T follicular helper cell (primary cell): ENCODE results near the gene LHFPL6.

Experiments
- DNase-seq: peaks from one replicate; pipeline ENCODE4 v3.0.0-alpha.2; 2020; ENCODE audit warnings: low read depth

Gene LHFPL6

DNA sequence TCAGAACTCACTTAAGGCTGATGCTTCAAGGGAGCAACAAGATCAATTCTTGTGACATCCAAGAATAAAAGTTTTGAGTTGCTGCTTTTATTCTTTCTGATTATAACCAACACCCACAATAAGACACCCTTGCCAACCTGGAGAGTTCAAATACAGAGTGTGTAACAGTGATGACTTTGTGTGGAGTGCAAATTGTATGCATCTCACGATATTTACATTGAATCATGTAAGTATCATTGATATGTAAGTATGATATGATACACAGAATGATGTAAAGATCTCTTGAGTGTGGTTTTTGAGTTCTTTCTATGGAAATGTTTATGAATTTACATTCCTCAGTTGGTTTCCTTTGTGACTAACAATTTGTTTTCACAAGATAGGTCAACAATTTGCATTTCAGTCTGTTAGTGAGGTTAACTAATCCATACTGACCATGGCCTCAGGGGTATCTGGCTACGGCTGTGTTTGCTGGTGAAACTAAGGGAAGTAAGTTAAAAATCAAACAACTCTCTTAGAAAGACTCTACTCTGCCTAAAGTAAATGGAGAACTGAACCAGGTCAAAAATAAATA lies 12.4 kb downstream of the LHFPL6 start:
- no peak for DNase-seq

DNA sequence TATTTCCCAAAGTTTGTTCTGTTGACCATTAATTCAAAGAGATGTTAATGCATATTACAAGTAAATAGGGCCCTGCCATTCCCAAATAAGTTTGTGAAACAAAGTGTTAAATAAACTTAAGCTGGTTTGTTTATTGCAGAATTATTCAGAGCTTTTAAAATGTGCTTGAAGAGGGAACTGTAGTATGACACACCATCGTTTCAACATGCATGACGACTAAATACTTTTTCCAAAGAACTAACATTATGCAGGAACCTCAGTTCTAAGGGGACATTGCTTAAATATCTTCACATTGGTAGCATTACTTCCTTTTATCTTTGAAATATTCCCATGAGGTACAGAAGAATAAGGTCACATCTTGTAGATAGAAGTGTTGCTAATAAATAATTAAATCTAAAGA lies 14.6 kb downstream of the LHFPL6 start:
- DNase-seq: no peak

DNA sequence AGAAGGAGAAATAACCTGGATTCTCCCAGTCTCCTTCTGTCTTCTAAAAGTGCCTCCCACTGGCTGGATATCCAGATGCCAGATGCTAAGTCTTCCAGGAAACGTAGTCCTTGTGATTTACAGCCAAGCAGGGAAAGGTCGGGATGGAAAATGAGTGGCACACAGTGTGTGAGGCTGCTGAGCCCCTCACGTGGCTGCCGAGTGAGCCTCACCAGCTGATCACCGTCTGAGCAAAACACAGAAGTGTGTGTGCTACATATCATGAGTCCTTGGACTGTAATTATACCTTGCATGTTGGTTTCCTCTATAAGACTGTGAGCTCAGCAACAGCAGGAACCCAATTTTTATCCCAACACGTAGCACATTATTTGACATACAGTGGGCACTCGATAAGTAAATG lies 15.1 kb downstream of the LHFPL6 start:
- DNase-seq: no peak

DNA sequence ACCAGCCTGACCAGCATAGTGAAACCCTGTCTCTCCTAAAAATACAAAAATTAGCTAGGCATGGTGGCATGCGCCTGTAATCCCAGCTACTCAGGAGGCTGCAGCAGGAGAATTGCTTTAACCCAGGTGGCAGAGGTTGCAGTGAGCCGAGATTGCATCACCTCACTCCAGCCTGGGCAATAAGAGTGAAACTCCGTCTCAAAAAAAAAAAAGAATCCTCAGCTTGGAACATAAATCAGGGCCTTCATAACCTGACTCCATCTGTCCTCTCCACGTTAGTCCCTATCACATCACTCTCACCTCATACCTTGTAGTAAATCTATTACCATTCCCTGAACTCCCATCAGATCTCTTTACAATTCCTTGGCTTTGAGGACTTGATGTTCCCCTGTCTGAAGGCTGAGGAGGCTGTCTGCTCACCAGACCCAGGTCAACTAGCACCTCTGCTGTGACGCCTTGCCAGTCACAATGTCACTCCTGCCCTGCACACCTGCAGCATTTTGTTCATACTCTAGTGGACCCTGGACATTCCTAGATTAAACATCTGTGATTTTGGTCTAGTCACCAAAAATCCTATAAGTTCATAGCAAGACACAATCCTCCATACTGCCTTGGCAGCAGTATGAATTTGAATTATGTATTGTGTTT lies 15.9 kb downstream of the LHFPL6 start:
- DNase-seq: no peak

DNA sequence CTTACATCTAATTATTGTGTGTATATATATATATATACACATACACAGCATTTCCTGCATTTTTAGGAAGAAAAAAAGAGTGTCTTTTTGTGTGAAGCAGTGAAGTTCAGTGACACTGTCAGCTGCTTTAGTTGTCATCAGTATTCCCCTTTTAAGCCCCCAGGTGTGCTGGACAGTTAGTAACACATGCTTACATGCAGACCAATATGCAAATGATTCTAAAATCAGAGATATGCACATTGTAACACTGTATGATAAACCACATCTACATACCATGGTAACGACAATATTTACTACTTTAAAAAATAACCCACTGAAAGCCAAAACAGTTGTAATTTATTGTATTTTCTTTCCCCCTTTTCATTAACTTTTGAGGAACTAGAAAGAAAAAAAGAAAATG lies 16.8 kb downstream of the LHFPL6 start:
- DNase-seq: no peak

DNA sequence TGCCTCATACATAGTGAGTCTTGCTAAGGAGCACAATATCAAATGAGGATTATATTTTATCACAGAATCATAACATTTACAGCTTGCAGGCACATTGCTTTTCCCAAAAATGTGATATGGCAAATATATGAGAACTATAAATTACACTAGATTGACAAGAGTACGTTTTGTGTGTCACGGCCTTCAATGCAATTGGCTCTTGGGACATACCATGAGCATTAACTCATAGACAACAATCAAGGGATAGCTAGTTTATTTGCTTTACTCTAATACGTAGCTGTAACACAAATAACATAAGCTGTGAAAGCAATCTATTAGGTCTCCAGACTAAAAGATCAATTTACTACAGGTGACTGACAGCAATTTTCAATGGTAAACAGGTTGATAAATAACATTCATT lies 17.8 kb downstream of the LHFPL6 start:
- DNase-seq: no peak

DNA sequence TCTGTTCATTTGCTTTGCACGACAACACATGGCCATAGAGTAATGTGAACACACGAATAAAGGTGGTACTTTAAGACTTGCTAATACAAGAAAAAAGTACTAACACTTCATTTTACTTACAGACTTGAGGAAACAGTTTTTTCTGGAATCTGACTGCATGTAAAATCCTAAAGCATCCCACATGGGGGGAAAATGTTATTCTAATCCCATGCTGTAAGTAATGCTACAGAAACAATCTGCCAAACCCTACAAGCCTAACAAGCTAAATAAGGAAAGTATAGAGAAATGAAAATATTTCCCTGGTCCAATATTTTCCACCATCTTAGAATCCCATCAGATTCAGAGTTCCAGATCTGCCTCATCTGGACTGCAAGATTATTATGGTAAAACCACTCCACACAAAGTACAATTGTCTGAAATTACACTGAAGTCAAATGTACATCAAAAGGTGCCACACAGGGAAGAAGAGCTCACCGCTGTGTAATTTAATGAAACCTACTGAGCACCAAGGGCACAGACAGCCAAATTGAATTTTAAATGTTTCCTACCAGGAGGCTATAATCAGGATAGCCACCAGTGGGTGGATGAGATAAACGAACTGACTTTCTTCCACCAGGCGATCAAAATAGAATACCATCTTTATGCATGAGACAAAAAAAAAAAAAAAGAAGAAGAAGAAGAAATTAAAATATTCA lies 22.0 kb downstream of the LHFPL6 start:
- no peak for DNase-seq

DNA sequence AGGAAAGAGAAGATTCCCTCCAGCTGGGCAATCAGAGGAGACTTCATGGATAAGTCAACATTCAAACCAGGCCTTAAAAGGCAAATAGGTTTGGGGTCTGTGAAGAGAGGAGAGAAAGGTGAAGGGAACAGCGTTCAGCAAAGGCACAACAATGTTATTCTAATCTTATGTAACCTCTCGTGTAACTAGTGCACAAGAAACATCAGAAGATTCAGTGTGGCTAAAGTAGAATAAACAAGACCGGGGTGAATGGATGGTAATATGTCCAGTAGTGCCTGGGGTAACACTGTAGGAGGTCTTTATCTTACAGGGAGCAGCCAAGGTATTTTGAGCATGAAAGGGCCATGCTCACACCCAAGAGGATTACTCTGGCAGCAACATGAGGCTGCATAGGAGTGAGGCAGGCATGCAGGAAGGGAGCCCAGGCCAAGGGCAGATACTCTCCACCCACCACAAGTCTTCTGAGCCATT lies 24.1 kb downstream of the LHFPL6 start:
- DNase-seq: no peak

DNA sequence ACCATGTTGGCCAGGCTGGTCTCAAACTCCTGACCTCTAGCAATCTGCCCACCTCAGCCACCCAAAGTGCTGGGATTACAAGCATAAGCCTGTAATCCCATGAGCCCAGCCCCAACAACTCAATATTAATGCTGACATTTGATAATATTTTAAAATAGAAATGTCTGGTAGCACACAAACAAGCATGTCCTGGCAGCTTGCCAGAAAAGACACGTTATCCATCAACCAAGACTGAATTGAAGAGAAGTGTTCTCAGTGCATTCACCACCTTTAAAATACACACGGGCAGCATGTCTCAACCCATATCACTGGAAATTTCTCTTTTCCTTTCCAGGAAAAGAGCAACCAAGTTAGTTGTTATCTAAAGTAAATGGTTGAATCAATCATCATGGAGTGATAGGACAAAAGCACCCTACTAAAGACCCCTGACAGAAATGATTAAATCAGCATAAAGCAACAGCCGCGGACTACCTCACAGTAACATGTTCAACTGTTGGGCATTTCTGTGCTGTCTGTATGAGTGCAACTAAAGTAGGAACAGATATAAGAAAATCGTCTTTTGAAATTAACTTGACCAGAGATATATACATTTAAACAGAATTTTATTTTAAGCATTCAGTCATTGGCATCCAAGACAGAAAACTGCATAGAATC lies 25.0 kb downstream of the LHFPL6 start:
- no peak for DNase-seq

DNA sequence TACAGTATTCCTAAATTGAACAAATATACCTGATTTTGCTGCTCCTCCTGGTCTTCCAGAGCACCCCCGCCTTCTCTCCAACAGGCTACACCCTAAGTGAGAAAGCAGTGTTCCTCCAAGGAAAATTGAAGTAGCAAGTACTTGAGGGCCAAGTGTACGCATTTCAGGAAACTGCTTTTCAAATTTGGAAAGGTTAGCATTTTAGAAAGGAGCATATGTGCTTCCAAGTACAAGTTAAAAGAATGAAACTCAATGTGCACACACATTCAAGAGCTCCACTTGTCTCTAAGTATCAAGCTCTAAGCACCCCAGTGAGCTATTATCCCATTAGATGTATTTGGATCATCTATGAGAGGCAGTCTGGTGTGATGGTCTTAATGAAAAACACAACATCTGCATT lies 25.8 kb downstream of the LHFPL6 start:
- DNase-seq: no peak

DNA sequence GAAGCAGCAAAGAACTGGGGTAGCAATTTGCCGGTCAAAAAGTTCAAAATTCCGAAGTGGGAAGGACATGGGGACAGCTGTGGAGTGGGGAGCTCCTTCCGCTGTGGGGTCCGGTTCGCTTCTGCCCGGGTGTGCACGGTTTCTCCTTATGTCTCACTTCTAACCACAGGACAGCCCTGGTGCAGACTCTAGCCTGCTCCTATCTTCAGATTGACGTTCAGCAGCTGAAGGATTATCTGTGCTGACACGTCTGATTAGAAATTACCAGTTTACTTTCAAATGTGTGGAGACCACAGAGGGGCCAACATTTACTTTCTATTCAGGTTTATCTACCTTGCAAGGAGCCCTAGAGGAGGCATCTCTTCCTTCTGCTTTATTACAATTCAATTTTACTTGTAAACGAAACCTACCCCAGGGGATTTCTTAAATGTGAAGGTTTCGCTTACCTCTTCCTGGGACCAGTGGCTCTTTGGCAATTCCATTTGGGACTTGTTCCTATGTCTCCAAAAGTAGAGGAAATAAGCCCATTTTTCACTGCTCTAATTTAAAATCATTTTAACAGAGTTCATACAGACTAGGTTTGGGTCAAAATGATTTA lies 27.3 kb downstream of the LHFPL6 start:
- DNase-seq: no peak

DNA sequence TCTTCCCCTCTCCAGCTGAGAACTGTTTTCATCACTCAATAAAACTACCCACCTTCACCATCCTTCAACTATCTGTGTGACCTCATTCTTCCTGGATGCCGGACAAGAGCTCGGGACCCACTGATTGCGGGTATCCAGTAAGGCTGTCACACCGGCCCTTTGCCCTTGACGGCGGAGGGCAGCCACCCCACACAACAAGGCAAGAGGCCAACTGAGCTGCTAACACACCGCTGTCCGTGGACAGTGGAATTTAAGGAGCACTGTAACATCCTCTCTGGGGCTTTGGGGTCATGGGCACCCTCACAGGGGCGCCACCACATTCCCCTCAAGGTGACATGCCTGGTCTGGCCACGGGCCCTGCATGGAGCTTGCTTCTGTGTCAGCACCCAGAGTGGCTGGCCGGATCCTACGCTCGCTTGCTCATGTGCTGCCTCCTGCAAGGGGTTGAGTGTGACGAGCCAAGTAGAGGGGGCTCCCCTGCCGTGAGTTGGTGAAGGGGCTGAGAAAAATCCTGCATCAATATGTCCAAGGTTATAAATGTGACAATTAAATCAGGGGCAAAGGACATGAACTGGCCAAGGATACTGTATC lies 31.4 kb downstream of the LHFPL6 start:
- no peak for DNase-seq

DNA sequence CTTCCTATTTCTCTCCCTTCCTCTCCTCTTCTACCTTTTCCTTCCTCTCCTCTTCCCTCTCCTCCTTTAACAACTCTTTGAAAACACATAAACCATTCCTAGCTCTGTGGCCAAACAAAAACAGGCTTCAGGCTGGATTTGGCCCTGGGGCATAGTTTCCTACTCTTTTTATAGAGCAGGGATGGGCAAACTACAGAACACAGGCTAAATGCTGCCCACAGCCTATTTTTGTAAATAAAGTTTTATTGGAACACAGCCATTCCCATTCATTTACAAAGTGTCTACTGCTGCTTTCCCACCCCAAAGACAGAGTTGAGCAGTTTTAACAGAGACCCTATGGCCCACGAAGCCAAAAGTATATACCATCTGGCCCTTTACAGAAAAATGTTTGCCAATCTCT lies 35.4 kb downstream of the LHFPL6 start:
- no peak for DNase-seq

DNA sequence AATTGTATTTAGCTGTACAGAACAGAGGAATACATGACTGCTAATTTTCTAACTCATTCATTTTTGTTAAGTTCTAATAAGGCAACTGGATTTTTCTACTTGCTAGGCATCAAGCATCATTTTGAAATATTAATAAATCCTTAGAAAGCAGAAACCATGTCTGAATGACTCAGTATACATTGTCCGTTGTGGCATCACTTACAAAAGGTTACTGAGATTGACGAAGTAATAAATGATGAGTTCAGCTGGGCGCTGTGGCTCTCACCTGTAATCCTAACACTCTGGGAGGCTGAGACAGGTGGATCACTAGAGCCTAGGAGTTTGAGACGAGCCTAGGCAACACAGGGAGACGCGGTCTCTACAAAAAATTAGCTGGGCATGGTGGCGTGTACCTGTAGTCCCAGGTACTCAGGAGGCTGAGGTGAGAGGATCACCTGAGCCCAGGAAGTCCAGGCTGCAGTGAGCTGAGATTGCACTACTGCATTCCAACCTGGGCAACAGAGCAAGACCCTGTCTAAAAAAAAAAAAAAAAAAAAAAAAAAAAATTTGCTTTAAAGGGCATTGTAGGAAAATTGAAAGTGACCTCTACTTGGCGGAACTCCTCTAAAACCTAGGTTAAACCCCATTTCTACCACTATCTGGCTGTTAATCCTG lies 36.6 kb downstream of the LHFPL6 start:
- no peak for DNase-seq

DNA sequence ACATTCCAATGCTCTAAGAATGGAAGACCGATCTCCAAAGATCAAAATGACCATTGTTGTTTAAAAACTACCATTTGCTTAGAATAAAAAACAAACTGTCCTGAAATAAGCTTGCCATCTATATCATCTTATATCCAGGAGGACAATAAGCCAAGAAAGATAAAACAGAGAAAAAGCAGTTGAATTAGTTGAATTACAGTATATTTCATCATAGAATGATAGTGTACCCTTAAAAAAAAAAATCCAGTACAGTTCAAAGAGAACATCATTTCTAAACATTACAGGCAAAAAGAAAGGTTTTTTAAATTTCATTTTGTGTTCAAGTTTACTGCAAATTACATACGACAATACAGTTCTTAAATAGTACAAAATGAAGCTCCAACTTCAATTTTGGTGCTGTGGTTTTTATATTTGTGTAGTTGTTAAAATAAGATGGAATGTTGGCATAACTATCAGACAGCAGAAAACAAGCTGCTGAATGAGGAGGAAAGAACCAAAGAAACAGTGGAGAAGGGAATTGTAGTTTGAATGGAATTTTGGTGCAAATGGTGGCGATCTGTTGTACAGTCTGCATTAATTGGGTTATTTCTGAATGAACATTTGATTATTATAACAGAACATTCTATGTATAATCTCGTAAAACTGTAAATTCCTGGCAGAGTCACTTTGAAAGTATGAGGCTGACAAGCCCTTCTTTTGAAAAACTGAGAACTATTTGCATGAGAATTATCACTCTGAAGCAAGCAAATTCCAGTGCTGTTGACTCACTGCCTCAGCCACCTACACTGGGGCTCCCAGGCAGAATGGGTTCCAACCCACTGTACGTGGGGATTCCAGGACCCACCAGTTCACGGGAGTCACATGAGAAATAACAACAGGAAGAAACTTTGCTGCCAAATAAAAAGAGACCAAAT lies 37.7 kb downstream of the LHFPL6 start:
- no peak for DNase-seq

DNA sequence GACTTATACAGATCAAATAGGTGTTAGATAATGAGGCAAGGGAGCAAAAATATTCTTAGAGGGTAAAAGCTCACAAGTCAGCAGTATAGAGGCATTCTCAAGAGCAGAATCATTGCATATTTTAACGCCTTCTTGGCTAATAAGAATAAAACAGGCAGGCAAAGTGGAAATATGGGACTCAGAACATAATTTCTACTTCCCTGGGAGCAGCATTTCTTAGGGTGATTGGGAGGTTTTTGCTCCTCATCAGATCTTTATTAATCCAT lies 39.6 kb downstream of the LHFPL6 start:
- no peak for DNase-seq

DNA sequence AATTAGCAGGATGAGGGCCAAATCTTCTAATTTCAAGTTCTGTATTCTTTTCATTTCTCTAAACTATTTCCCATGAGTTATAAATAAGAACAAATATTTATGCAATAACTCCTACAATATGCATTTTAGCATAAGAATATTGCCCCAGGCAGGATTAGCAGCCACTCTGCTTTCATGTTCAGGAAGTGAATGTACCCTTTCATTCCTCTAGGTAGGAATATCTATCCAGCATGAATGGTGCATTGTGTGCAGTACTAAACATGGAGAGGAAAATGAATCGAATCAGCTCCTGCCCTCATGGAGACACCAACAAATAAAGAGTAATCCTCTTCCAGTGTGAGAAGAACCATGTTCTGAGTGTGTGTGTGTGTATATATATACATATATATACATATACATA lies 41.0 kb downstream of the LHFPL6 start:
- no peak for DNase-seq

DNA sequence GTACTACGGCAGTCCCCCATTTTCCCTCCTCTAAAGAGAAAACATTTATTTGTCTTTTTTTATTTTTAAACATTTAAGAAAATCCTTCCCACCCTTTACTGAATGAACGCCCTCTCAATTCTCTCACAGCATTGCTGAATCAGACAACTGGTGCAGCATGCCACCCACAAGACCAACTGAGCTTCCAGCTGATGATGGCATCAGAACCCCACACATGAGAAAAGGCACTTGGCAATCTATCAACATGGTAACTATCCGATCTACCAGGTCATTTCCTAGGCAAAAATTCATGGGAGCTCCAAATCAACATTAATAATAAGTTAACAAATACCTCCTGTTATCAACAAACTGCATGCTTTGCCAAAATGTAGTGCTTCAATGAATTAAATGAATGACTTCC lies 43.1 kb downstream of the LHFPL6 start:
- no peak for DNase-seq

DNA sequence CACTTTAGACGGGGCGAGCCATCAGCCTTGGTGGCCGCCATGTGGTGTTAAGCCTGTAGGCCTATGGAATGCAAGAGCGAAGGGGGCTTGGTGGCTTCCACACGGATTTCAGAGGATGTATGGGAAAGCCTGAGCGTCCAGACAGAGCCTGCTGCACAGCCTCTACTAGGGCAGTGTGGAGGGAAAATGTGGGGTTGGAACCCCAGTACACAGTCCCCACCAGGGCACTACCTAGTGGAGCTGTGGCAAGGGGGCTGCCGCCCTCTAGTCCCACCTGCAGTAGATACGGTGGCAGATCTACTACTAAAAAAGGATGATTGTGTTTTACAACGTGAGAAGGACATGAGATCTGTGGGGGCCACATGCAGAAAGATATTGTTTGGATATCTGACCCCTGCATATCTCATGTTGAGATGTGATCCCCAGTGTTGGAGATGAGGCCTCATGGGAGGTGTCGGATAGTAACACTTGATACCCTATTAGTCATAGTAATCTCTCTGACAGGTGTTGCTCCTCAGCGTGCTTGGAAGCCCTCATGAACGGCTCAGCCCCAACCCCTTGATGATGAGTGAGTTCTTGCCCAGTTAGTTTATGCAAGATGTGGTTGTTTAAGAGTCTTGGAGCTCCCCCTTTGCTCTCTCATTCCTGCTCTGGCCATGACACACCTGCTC lies 45.6 kb downstream of the LHFPL6 start:
- DNase-seq: no peak

DNA sequence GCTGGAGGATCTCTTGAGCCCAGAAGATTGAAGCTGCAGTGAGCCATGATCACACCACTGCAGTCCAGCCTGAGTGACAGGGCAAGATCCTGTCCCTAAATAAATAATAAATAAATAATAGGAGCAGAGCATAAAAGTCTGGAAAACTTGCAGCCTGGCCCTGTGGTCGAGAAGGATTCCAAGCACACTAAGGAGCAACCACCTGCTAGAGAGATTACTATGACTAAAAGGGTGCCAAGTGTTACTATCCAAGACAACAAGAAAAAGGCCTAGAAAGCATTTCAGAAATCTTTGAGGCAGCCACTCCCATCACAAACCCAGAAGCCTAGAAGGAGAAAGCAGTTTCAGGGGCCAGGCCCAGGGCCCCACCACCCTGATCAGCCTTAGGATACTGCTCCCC lies 46.1 kb downstream of the LHFPL6 start:
- no peak for DNase-seq
